ENCODE results near the gene TMEM86A.

DNA sequence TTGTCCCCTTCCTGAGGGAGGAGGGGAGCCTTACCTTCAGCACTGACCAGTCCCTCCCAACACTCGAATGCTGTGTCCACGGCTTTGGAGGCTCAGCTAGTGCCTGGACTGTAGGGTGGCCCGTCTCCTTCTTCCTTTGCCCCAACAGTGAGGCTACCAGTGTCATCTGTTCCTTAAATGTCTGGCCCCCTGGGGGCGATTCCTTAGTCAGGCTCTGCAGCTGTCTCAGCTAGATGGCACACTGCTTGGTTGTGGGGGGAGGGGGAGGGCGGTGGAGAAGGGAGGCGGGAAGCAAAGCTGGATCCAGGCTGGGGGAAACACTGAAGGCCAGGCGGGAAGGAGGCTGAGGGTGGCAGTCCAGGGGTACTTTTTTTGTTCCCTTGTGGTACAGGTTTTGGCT lies 27.5 kb downstream of the TMEM86A start, which contains the start of gene IGSF22:
- TF ChIP-seq, protein P1, sequence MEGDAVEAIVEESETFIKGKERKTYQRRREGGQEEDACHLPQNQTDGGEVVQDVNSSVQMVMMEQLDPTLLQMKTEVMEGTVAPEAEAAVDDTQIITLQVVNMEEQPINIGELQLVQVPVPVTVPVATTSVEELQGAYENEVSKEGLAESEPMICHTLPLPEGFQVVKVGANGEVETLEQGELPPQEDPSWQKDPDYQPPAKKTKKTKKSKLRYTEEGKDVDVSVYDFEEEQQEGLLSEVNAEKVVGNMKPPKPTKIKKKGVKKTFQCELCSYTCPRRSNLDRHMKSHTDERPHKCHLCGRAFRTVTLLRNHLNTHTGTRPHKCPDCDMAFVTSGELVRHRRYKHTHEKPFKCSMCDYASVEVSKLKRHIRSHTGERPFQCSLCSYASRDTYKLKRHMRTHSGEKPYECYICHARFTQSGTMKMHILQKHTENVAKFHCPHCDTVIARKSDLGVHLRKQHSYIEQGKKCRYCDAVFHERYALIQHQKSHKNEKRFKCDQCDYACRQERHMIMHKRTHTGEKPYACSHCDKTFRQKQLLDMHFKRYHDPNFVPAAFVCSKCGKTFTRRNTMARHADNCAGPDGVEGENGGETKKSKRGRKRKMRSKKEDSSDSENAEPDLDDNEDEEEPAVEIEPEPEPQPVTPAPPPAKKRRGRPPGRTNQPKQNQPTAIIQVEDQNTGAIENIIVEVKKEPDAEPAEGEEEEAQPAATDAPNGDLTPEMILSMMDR (IDR thresholded peaks at IDR 0.05), result no peak
- TF ChIP-seq POLR2A (IDR thresholded peaks at IDR 0.05), result no peak

Data from body of pancreas (tissue), 4 donors.